Measurements from ENCODE around the gene SLC9A6.

DNA sequence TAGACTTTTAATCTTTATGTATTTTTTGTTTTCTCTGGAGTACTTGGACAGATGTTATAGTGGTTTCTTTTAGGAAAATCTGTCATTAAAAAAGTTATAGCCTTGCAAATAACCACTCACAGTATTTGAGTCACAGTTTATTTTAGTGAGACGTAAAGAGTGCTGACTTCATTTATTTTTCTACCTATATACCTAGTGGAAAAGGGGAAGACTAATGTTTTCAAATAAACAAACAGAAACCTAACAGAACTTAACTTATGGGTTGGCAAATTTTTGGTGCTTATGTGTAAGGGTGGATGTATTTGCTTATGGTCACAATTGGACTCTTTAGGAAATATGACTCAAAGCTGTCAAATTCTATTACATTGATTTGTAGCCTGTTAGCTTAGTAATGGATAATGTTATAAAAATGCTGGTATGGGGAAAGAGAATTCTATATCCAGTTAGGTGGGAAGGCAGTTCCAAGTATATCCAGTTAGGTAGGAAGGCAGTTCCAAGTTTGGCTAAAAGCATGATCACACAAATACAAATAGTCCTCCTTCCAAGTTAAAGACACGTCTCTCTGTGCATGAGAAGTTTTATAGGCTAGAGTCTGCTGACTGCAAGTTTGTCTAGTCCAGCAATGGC is 61.9 kb downstream of the SLC9A6 start:
- TF ChIP-seq, protein P1, sequence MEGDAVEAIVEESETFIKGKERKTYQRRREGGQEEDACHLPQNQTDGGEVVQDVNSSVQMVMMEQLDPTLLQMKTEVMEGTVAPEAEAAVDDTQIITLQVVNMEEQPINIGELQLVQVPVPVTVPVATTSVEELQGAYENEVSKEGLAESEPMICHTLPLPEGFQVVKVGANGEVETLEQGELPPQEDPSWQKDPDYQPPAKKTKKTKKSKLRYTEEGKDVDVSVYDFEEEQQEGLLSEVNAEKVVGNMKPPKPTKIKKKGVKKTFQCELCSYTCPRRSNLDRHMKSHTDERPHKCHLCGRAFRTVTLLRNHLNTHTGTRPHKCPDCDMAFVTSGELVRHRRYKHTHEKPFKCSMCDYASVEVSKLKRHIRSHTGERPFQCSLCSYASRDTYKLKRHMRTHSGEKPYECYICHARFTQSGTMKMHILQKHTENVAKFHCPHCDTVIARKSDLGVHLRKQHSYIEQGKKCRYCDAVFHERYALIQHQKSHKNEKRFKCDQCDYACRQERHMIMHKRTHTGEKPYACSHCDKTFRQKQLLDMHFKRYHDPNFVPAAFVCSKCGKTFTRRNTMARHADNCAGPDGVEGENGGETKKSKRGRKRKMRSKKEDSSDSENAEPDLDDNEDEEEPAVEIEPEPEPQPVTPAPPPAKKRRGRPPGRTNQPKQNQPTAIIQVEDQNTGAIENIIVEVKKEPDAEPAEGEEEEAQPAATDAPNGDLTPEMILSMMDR (IDR thresholded peaks at IDR 0.05) = no peak
- TF ChIP-seq EZH2 (IDR thresholded peaks at IDR 0.05) = no peak

Measured in neural progenitor cell (in vitro differentiated cells).